Hindlimb muscle (tissue), 1 donor: Measurements from ENCODE around the gene RAET1G. TPM values are rescaled to one million over a fixed set of nuclear protein-coding genes. Genes with fewer than 3 reads are reported as not detected.

Experiments
- DNase-seq: peaks from one replicate; pipeline ENCODE4 v3.0.0-alpha.2; 2013
- polyA plus RNA-seq: library from polyadenylated mRNA; unstranded; fragments of 120-200 nt; gene quantifications from one replicate; pipeline ENCODE4 v1.2.1, GENCODE V29; 2013; ENCODE audit not compliant: insufficient read length

RAET1G gene
- polyA plus RNA-seq, 1 donor = 0.54 TPM

- DNase-seq = no peak
Measured at GRCh38 chr6:149891259-149891658, 31.7 kb downstream of the RAET1G start.

- no peak for DNase-seq
Measured at GRCh38 chr6:149890629-149891045, 32.3 kb downstream of the RAET1G start.

- DNase-seq = no peak
Measured at GRCh38 chr6:149889326-149889725, 33.6 kb downstream of the RAET1G start.

DNA sequence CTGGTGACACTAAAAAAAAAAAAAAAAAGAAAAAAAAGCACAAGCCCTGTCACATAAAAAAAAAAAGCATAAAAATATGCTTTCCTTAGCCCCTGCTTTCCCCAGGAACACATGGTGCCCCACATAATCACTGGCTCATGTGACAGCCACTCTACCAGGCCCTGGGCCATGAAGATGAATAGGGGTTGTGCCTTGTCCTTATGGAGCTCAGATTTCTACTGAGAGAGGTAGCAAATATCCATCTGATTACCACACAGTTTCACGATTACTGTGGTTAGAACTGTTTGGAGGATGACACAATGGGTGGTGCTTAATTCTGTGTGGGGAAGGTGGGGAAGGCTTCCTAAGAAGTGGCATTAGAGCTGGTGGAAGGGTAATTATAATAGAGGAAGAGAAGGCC, 34.3 kb downstream of the RAET1G start:
- no peak for DNase-seq

- DNase-seq = no peak
Measured at GRCh38 chr6:149888093-149888492, 34.8 kb downstream of the RAET1G start.

DNA sequence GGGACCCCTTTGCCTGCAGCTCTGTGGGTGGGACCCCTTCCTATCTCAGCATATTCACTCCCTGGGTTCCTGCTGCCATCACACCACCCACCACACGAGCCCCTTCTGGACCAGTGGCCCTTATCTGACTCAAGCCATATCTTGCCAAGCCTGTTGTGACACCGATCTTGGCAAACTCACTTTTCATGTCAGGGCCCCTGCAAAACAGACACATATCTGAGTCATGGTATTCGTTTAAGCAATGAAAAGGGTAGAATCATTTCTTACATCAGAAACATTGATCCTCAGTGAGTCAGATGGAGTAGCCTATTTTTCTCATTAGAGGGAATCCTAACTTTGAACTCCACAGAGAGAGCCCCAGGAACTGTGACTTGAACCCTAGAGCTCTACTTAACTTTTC, 35.6 kb downstream of the RAET1G start:
- no peak for DNase-seq

DNA sequence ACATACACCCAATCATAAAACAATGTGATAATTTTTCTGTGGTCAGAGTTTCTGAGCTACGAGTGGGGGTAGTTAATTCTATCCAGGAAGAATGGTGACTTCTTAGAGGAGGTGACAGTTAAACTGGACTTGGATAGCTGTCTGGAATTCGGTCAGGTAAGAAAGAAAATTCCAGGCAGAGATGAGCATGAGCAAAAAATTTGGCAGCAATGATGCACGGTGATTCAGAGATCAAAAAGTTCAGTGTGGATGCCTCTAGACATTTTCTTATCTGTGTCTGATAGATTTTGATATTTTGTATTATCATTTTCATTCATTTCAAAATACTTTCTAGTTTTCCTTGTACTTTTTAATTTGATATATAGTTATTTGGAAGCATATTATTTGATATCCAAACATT, 37.0 kb downstream of the RAET1G start:
- DNase-seq = no peak

- DNase-seq = no peak
Measured at GRCh38 chr6:149884617-149885016, 38.3 kb downstream of the RAET1G start.

DNA sequence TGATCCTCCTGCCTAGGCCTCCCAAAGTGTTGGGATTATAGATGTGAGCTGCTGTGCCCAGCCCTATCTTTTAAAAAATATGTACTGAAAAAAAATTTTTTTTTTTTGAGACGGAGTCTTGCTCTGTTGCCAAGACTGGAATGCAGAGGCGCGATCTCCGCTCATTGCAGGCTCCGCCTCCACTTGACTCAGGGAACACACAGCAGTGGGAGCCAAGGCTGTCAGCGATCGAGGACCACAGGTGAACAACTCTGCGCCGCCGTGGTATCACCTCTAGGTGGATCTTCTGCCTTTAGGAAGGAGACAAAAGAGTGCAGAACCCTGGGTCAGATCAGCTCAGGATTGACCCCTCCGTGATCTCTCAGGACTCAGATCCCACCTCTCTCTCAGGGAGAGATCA, 38.7 kb downstream of the RAET1G start:
- DNase-seq = no peak

GRCh38 chr6:149881860-149882259, 41.1 kb downstream of the RAET1G start:
- no peak for DNase-seq

DNA sequence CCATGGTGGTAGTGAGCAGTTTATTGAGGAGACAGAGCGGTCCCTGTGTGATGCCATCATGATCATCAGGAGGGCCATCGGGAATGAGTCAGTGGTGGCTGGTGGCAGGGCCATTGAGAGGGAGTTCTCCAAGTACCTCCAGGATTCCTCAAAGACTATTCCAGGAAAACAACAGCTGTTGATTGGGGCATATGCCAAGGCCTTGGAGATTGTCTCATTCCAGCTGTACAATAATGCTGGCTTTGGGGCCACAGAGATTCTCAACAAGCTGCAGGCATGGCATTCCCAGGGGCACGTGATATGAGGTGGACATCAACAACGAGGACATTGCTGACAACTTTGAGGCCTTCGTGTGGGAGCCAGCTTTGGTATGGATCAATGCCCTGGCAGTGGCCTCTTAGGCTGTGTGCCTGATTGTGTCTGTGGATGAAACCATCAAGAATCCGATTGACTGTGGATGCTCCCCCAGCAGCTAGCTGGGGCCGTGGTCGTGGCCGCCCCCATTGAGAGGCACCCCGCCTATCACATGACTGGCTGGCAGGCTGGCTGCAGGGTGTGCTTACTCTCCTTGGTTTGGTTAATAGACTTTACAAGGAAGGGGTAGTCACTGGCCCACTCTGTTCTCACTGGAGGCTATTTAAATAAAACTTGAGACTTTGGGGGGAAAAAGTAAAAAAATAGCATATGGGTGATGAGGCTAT, 41.7 kb downstream of the RAET1G start:
- DNase-seq = no peak

DNA sequence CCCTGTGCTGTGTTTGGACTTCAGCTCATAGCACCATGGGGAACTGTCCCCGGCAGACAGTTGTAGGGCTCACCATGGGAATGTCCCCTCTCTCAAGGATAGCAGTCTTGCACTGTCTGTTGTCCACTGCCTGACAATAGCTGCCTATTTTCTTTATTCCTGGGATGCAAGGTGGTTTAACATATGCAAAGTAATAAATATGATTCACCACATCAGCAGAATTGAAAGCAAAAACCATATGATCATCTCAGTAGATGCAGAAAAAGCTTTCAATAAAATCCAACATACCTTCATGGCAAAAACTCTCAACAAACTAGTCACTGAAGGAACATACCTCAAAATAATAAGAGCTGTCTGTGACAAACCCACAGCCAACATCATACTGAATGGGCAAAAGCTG, 45.3 kb downstream of the RAET1G start:
- no peak for DNase-seq

DNA sequence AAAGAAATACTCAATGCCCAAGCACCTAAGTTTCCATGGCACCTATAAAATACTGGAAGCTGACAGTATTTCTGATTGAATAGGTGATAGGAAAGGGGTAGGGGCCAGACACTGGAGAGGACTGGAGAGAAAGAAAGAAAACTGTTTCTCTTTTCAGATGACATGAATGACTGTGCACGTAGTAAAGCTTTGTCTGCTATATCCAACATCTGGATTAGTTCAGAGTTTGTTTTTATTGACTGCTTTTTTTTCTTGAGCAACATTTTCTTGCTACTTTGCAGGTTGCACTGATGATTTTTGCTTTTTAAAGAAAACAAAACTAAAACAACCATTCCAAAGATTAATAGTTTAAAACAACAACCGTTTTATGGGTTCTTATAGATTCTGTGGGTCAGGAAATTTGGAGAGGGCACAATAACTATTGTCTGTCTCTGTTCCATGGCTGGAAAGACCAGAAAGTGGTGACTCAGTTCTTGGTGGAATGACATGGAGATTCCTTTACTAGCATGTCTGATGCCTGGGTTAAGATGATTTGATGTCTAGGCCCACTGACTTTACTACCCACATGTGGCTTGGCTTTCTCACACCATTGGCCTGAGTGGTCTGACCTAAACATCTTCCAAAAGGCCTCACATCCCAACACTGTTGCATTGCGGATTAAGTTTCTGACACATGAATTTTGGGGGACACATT, 46.5 kb downstream of the RAET1G start:
- DNase-seq = no peak

DNA sequence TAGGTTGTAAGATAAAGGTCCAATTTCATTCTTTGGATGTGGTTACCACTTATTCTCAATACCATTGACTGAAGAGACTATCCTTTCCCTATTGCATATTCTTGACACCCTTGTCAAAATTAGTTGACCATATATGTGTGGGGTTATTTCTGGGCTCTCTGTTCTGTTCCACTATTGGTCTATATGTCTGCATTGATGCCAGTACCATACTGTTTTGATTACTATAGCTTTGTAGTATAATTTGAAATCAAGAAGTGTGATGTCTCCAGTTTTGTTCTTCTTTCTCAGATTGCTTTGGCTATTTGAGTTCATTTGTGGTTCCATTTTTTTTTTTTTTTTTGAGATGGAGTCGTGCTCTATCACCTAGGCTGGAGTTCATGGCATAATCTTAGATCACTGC, 50.7 kb downstream of the RAET1G start:
- DNase-seq = no peak

- no peak for DNase-seq
Measured at GRCh38 chr6:149871182-149871581, 51.7 kb downstream of the RAET1G start.

DNA sequence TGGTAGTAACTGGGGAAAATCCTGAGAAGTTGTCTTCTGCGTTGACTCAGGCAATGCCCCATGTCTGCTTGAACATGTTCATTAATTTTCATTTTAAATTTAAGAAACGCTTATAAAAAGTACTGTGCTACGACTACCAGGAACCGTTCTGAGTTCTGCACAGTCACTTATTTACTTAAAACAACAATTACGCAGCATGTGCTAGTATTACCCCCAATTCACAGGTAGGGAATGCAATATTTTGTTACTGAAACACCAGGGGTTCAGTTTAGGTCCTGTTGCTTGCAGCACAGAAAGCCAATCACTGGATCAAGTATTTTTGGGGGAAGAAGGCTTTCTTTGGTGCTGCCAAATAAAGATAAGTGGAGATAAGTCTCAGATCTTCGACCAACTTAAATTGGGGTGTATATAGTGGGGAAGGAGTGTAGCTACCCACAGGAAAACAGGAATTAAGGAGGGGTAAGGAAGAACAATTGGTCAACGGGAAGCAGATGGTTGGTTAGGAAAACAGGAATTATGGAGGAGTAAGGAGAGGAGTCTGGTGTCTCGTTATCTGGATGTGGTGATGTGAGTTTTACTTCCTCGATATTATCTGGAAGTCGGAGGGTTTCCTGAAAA, 53.5 kb downstream of the RAET1G start:
- no peak for DNase-seq

DNA sequence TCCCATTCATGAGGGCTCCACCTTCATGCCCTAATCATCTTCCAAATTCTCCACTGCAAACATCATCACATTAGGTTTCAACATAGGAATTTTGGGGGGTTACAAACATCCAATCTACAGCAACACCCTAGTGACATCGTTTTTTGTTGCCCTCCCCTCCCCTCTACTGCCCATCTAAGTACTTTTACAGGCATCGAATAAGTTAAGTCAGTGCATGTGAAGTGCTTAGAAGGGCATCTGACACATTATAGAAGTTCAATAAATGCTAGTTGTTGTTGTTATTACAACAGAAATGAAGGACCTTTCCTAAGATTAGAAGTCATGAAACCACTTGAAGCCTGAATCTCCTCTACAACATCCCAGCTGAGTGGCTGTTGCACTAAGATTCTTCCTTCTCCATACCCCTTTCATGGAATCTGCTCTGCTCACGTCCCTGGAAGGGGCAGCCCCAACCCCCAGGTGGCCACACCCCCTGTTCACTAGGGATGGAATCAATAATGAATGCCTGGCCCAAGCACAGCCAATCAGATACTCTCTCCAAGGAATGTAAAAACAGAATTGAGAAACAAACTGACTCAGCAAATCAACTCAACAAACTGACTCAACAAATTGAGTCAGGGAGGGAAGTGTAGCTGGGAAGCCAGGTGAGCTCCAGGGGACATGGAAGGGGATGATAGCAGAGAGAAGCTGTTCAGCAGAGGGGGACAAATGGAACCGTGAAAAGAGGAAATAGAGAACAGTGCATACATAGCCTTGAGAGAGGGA, 54.9 kb downstream of the RAET1G start:
- no peak for DNase-seq

Other genes with a start within 250 kb of the RAET1G start
- gene LATS1, start 205.0 kb downstream of the RAET1G start, polyA plus RNA-seq = 19.4 TPM
- gene NUP43, start 176.6 kb downstream of the RAET1G start, polyA plus RNA-seq = 20.0 TPM
- 62.8 TPM for gene PCMT1, start 173.4 kb downstream of the RAET1G start, polyA plus RNA-seq
- gene LRP11, start 58.8 kb downstream of the RAET1G start, polyA plus RNA-seq = 19.6 TPM
- gene RAET1E, start 25.0 kb downstream of the RAET1G start, polyA plus RNA-seq = 0.45 TPM
- gene ULBP2, start 18.9 kb upstream of the RAET1G start, polyA plus RNA-seq = not detected
- gene ULBP1, start 40.8 kb upstream of the RAET1G start, polyA plus RNA-seq = 0.30 TPM
- not detected for gene RAET1L, start 102.4 kb upstream of the RAET1G start, polyA plus RNA-seq
- gene ULBP3, start 146.0 kb upstream of the RAET1G start, polyA plus RNA-seq = 1.6 TPM
- 37.9 TPM for gene PPP1R14C, start 219.9 kb upstream of the RAET1G start, polyA plus RNA-seq